LHCN-M2 (cell line): ENCODE measurements around the gene HIVEP3. TPM values are rescaled to one million over a fixed set of nuclear protein-coding genes. Genes with fewer than 3 reads are reported as not detected.

Source experiments
- DNase-seq: peaks from one replicate; pipeline ENCODE4 v3.0.0-alpha.2; 2012; ENCODE audit warnings: low read depth
- total RNA-seq: library from RNA; depleted of rRNA; stranded (reverse); fragments of >200 nt; gene quantifications from 2 replicates; pipeline ENCODE4 v1.2.3, GENCODE V29; 2014

Gene HIVEP3
- total RNA-seq, 1 experiment from 2014 or later = 2.1 TPM

DNA sequence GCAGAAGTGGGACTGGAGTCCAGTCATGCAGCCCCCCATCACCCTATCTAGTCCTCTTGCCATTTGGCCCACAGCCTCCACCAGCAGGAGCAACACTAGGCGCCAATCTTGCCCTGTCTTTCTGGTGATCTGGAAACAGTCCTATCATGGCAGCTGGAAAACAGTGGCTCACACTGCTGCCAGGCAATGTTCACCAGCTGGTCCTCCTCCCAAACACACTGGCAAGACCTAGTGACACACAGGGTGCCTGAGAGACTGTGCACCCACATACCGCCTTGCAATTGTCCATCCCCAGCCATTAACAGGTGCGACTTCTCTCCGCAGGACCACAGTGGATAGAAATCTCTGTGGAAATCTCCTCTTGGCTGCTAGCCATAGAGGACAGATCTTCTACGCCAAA lies 105.5 kb downstream of the HIVEP3 start:
- DNase-seq = no peak

DNA sequence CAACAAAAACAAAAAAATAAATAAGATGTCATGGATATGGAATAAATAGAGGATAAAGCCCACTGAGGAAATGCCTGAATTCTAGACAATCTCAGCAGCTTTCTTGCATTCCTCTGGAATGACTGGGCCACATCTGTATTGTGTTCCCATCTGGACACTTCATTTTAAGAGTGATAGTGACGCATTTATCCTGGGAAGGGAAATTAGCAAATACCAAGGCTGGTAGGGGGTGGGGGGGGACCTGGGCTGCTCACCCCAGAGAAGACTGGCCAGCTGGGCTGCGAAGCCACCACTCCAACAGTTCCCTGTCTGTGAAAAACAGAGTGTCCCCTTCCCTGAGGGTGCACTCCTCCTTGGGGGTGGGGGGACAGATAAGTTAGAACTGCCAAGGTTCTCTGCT lies 106.3 kb downstream of the HIVEP3 start:
- DNase-seq = peak; percentile 61

DNA sequence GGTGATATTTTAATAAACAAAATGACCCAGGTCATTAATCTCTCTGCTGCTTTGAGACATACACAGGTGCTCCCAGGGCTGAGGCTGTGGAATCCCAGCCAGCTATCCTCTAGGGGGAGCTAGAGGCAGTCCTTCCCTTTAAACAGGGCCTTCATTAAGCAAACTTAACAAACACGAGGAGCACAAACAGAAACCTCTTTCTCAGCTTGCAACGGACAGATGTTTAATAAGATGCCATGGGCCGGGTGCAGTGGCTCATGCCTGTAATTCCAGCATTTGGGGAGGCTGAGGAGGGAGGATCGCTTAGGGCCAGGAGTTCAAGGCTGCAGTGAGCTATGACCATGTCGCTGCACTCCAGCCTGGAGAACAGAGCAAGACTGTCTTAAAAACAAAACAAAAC lies 106.7 kb downstream of the HIVEP3 start:
- peak; percentile 62 for DNase-seq

DNA sequence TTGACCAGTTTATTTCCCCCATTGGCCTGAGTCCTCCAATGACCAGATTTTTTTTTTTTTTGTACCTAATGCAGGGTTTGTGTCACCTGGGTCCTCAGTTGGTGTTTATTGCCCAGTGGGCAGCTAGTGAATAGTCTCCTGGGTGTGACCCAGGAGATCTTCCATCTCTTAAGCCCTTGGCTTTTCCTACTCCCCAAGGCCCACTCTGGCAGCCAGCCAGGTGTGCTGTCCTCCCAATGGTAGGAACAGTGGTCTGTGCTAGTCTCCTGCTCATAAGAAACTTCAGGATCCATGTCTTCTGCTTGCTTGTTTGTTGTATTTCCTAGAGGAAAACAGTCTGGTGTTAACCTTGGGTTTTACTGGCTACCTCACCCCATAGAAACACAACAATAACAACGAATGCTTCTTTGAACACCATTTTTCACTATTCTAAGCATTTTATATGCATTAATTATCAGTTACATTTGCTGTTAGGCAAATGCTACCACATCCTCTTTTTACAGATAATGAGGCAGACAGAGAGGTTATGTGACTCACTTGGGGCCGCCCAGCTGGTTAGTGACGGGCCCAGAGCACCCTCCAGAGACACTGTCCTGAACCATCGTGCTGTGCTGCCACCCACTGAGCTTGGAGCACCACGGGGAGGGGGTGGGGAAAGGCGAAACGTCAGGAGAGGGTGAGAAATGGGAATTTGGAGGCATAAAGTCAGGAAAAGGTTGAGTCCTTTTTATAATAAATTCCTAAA lies 107.5 kb downstream of the HIVEP3 start:
- DNase-seq = no peak

DNA sequence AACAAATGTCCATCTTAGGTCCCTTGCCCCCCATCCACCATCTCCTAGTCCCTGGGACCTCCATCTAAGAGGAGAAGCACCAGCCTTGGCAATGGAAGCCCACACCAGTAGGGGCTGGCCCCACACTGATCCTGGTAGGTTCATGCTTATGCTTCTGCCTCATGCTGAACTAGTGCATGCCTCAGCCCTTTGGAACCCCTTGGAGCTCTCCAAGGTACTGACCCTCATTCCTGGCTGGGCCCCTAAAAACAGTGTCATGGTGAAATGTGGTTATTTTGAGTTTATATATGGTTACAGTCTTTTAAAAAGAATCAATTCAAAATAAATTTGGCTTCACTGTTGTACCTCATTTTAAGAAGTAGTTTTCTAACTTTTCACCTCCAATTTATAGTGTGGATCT lies 108.3 kb downstream of the HIVEP3 start:
- peak; percentile 57 for DNase-seq

DNA sequence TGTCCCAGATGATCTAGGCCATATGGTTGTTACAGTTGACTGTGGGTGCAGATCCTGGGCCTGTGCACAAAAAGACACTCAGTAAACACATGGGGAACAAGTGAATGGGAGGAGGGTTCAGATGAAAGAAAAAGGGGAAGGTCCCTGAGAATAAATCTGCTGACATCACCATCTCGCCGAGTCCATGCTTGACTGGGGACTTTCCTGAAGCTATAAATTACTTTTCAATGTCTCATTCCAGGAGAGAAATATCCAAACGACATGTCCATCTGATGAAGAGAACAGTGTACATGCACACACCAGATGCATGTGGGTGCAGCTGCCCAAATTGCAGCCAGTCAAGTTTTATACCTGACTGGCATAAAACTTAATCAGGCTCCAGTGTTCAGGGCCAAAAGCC lies 109.0 kb downstream of the HIVEP3 start:
- DNase-seq = no peak

DNA sequence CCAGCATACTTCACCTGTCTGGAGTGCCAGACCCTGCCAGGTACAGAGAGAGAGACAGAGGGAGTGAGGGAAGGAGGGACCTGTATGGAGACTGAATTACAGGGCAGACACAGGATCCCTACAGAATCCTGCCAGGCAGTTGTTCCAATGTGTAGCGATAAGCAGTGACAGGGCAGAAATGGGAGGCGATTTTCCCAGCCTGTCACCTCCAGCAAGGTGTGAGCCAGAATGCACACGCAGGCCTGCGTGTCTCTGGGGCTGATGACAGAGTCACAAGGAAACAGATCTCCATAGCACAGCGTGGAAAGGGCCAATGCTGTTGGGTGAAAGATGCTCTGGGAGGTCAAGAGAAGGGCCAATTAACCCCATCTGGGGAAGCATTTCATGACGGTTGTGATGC lies 111.3 kb downstream of the HIVEP3 start:
- DNase-seq = no peak

DNA sequence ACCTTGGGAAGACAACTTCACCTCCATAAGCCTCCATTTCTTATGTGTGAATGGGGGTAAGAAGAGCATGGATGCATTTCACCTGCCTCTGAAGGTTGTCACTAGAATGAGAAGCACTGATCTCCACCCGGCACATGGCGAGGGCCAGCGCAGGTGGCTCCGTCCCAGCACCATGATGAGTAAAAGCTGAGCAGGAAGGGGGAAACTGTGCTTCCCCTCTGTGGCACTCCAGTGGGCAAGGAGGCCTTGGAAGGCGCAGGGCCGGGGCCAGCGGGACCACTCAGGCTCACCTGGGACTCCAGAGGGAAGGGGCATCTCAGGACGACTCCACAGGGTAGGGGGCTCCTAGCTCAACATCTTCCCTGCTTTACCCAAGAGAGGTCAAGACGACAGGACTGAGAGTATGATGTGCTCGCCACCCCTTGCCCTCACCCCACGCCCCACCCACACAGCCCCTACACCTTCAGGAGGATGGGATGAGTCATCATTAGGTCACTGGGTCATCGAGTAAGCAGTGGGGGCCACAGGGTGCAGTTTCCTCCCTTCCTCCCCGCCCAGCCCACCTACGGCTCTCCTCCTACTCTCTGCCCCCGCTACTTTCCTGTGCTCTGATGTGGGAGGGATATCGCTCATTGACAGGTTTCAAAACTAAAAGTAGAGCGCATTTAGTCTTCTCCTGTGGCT lies 112.1 kb downstream of the HIVEP3 start:
- no peak for DNase-seq

DNA sequence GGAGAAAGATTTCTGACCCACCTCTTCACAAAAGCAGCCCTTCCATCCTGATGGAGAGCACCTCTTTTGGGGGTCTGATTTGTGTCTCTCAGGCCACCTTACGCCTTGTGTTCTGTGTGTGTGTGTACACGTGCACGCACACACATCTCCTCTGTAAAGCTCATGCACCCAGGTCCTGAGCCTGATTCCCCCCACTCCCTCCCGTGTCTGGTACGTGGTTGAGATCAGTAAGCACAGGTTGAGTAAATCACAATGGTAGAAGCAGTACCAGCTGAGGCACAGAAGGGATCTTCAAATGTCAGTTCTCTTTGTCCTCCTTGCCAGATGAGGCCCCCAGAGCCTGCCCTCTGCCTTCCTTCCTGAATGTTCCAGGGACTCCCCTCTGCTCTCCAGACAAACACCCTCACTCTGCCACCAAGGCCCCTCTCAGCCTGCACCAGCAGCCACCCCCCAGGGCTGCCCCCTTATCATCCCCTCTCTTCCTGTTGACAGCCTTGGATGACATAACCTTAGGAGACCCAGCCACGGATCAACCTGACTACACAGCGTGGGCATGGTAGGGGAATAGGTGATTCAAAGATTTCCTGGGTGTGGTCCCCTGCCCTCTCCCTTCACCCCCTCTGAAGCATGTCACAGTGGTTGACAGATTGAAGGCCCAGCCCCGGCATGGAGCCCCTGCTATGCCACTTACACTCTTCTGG lies 112.8 kb downstream of the HIVEP3 start:
- DNase-seq = no peak

DNA sequence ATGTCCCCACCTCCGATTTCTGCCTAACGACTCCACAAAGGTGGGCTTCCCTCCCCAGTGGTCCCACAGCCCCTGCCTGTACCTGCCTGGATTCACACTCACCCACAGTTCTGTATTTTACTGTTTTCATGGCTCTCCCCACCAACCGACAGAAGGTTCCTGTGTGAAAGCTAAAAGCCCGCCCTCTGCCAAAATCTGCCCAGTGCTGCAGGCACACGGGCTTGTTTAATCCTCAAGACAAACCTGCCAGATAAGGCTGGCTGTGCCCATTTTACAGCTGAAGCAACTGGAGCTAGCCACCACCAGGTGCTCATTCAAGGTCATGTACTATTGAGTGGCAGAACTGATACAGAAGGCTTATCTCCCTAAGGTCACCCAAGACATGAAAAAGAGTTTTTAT lies 114.5 kb downstream of the HIVEP3 start:
- DNase-seq = no peak

DNA sequence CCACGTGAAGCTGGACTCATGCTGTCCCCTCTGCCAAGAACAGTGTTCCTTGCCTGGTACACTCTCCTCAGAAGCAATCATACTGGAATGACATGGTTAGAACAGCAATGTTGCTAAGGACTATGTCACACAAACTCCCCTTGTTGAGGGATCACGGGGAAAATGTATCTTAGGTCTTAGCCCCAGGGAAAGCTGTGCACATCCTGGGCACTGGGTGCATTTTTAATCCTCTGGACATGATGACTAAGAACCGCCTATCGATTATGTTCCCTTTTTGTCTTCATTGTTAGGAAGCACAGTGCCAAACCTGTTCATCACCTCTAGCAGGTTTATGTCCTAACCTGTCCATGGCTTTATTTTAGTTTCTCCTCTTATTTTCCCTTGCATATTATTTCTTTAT lies 115.1 kb downstream of the HIVEP3 start:
- no peak for DNase-seq

DNA sequence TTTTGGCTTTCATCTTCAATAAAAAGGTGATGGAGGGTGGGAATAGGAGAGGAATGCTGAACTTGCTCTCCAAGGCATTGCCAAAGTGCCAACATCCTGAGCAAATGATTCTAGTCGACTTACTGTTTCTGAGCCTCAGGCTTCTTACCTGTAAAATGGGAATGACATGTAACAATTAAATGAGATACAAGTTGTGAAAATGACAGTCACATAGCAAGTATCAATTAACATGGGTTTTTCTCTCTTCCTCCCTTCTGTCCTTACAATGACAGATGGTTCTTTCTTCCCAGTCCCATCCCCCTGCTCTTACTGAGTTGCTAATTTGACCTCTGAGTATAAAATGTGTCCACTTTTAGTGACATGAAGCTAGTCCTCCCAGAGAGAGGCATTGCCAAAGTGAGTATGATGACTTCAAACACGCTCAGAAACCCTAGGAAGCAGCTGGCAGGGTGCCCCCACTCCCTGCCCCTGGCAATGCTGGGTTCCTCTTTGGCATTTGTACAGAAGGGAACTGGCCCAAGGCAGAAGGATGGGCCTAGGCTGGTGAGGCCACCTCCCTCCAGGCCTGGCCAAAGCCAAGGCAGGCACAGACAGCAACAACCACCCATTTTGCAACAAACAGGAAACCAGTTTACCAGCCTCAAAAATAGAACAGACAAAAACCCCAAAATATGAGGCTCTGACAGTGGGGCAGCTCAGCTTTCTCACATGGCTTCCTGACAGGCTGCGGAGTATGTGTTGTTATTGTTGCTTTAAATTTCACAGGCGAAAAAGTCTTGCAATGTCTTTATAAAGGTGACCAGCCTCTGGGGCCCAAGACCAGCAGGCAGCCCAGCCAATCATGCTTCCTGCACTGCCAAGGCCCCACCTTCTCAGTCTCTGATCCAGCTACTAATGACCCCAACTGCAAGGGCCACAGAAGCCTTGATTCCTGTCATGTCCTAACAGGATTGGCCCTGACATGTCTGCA lies 115.9 kb downstream of the HIVEP3 start:
- peak; percentile 9 for DNase-seq

DNA sequence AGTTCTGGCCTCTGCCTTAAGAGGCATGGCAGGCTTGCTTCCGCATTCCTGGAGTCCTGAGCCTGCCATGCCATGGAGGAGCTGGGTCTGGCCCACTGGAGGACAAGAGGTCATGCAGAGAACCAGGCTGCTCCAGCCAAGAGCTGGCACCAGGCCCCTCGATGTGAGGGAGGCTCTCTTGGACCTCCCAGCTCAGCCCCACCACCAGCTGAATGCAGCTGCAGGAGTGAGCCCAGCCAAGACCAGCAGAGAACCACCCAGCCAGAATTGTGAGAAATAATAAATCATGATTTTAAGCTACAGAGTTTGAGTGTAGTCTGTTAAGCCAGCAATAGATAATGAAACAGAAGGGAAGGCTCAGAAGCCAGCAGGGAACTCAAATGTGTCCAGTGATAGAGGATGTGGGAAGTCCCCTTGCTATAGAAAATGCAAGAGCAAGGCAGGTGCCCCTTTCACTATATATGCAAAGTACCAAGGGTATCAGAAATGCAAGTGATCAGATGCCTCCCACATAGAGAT lies 118.4 kb downstream of the HIVEP3 start:
- DNase-seq = no peak

DNA sequence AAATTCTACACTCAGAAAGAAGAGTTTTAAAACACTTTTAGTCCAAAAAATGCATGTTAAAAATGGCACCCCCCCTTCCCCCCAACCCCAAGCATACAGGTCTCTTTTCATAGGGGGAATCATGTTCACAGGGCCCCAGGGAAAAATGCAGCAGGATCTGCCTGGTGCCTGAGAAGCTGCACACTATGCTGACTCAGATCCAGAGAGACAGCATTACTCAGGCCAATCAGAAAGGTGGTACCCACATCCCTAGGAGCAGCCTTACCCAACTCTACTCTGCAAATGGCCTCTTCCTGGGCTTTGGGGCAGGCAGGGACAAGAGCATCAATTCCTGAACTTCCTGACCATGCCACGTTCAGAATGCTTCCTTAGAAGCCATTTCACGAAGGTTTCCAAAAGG lies 119.0 kb downstream of the HIVEP3 start:
- peak; percentile 65 for DNase-seq

DNA sequence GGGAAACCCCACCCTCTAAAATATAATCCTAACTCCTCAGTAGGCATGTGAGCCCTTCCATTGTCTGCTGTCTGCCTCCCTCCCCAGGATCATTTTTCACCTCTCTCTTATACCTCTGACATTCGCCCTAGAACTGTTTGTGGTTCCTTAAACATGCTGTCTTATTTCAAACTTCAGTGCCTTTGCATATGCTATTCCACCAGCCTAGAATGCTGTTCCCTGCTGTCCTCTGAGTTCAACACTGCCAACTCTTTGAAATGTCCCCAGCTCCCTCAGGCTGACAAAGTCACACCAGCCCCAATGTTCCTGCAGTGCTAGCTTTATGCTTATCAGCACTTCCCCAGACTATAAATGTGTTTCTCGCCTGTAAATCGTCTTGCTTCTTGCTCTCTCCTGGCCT lies 119.5 kb downstream of the HIVEP3 start:
- no peak for DNase-seq

DNA sequence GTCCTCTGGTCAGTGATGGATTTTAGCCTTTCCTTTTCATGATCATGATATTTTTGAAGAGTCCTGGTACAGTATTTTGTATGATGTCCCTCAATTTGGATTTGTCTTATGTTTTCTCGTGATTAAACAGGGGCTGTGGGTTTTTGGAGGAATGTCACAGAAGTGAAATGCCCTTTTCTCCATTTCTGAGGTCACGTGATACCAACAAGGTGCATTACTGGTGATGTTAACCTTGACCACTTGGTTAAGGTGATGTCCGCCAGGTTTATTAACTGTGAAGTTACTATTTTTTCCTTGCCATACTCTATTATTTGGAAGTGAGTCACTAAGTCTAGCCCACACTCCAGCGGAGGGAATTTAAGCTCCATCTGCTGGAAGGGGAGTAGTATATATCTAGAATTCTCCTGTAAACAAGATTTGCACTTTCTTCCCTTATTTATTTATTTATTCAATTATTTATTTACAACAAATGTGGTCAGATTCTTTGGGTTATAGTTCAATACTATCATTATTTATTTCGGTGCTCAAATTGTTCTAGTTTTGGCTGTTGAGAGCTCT lies 123.4 kb downstream of the HIVEP3 start:
- DNase-seq = peak; percentile 68

DNA sequence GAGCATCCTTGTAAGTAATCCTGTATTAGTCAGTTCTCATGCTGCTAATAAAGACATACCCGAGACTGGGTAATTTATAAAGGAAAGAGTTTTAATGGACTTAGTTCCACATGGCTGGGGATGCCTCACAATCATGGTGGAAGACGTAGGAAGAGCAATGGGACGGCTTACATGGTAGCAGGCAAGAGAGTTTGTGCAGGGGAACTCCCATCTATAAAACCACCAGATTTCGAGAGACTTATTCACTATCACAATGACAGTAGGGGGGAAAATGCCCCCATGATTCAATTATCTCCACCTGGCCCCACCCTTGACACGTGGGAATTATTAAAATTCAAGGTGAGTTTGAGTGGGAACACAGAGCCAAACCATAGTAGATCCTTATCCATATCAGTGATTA lies 124.7 kb downstream of the HIVEP3 start:
- DNase-seq = no peak

DNA sequence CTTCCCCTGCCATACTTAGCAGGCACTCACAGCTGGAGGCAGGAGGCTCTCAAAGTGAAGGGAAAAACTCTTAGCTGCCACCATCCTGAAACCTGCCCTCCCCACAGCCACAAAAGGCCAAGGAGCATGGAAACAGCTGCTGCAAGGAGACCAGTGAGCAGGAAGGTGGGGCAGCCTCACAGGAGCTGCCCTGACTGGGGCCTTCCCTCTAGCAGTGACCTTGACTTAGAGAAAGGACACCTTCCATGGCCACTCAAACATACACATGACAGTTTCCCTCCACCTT lies 126.3 kb downstream of the HIVEP3 start:
- DNase-seq = peak; percentile 71

DNA sequence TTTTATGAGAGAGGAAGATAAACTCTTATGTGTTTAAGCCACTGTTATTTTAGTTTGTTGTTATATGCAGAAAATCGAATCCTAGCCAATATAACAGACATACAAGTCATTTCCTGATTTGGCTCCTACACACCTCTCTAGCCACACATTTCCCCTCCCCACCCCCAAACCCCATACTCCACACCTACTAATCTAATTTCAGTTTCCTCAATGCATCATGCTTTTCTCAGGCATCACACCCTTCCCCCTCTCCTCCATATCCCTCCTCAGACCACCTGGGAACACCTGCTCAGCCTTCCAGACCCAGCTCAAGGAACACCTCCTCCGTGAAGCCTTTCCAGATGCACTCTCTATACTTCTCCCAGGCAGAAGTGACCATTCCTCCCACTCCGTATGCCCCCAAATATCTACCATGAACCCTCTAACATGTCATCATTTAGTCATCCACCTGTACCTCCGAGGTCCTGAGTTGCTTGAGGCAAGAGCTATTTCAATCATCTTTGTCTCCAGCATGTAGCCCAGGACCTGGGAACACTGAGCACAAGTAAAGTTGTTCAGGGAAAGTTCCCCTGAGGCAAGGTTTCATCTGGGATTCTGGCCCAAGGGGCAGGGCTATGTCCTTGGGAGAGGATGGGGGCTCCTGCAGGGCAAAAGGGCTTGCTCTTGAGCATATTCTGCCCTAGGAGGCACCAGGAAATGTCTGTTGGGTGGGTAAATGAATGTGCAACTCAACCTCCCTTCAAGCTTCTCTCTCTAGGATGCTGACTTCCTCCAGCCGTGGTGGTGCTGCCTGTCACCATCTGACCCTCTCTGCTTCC lies 126.8 kb downstream of the HIVEP3 start:
- no peak for DNase-seq

DNA sequence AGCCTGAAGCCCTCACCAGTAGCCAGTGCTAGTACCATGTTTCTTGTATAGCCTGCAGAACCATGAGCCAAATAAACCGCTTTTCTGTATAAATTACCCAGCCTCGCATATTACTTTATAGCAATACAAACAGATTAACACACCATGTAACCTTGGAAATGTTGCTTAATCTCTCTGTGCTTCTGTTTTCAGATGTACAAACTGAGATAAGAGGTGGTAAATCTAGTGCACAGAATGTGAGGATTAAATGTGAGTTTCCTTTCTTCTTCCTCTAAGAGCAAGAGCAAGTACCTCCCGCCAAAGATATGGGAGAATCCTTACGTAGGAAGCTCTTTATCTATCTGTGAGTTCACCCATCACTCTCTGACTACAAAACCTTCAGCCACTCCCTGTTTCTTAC lies 128.4 kb downstream of the HIVEP3 start:
- no peak for DNase-seq
